Lower leg skin (tissue), 3 donors: Measurements from ENCODE around the gene BUB3.

Experiments
- POLR2A ChIP-seq, 2 donors: fragments of 450-650 bp; IDR thresholded peaks; one replicate each; pipeline ENCODE4 v1.6.1; 2016 to 2017; ENCODE audit warnings: antibody characterized with exemption in 2 of 2, mild to moderate bottlenecking in 1 of 2, moderate library complexity in 1 of 2
- TF ChIP-seq, protein P1 (sequence below), 3 donors: fragments of 450-650 bp; IDR thresholded peaks; one replicate each; pipeline ENCODE4 v1.5.1; 2016; ENCODE audit warnings: antibody characterized with exemption in 3 of 3, mild to moderate bottlenecking in 3 of 3, moderate library complexity in 2 of 3

DNA sequence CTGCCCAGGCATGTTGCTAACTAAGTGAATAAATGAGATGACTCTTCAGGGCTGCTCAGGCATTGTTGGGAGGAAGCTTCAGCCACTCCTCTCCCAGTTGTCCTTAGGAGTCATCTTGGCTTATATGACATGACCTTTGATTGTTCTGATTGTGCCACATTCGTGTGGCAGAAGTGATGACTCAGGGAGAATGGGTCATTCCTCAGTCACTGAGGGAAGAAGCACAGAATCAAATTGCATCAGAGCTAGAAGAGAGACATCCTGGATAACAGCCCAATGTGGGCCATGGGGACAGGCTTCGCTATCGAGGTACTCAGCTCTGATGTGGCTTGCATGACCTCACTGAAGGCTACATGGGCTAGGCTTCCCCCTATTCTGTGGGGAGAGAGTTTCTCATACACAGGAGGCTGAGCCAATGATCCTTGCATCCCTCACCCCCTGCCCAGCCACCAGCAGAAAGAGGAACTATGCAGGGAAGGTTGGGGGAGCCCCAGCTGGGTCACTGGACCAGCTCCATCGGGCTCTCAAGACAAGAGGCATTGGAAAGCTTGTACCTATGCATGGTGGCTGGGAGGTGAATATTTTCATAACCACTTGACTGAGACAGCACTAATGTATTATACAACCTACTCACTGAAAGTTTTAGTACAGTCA is 24.5 kb upstream of the BUB3 start:
- TF ChIP-seq, protein P1, sequence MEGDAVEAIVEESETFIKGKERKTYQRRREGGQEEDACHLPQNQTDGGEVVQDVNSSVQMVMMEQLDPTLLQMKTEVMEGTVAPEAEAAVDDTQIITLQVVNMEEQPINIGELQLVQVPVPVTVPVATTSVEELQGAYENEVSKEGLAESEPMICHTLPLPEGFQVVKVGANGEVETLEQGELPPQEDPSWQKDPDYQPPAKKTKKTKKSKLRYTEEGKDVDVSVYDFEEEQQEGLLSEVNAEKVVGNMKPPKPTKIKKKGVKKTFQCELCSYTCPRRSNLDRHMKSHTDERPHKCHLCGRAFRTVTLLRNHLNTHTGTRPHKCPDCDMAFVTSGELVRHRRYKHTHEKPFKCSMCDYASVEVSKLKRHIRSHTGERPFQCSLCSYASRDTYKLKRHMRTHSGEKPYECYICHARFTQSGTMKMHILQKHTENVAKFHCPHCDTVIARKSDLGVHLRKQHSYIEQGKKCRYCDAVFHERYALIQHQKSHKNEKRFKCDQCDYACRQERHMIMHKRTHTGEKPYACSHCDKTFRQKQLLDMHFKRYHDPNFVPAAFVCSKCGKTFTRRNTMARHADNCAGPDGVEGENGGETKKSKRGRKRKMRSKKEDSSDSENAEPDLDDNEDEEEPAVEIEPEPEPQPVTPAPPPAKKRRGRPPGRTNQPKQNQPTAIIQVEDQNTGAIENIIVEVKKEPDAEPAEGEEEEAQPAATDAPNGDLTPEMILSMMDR (IDR thresholded peaks at IDR 0.05) = no peak
- no peak for TF ChIP-seq POLR2A (IDR thresholded peaks at IDR 0.05)
